HepG2 (cell line): ENCODE measurements around the gene CCL19. TPM values are rescaled to one million over a fixed set of nuclear protein-coding genes. Genes with fewer than 3 reads are reported as not detected.

ENCODE experiments used
- ARHGAP35 ChIP-seq: sonication (generic); formaldehyde crosslinking; IDR thresholded peaks from 2 replicates; pipeline ENCODE4 v1.9.0; 2022; ENCODE audit warnings: mild to moderate bottlenecking, inconsistent platforms, moderate library complexity, missing genetic modification reagents, borderline replicate concordance
- FUBP1 ChIP-seq: sonication (generic); formaldehyde crosslinking; IDR thresholded peaks from 2 replicates; pipeline ENCODE4 v1.5.1; 2020; ENCODE audit warnings: missing genetic modification reagents, mild to moderate bottlenecking, borderline replicate concordance
- HMG20B ChIP-seq: conservative IDR thresholded peaks from 2 replicates; pipeline ENCODE4 v1.6.1; 2016; ENCODE audit warnings: missing genetic modification reagents, missing compliant biosample characterization
- MNT ChIP-seq: fragments of 450-650 bp; IDR thresholded peaks from 2 replicates; pipeline ENCODE4 v1.6.1; 2016
- PITX1 ChIP-seq: sonication (generic); formaldehyde crosslinking; IDR thresholded peaks from 2 replicates; pipeline ENCODE4 v1.5.1; 2020; ENCODE audit warnings: mild to moderate bottlenecking, missing genetic modification reagents
- RBAK ChIP-seq: sonication (generic); formaldehyde crosslinking; IDR thresholded peaks from 2 replicates; pipeline ENCODE4 v1.5.1; 2020; ENCODE audit warnings: mild to moderate bottlenecking, missing genetic modification reagents
- SNAPC5 ChIP-seq: sonication (generic); formaldehyde crosslinking; IDR thresholded peaks from 2 replicates; pipeline ENCODE4 v1.8.1; 2023; ENCODE audit warnings: mild to moderate bottlenecking, missing genetic modification reagents, borderline replicate concordance
- ZBTB43 ChIP-seq: sonication (generic); formaldehyde crosslinking; conservative IDR thresholded peaks from 2 replicates; pipeline ENCODE4 v1.4.0; 2020; ENCODE audit warnings: missing genetic modification reagents
- ZKSCAN8 ChIP-seq: IDR thresholded peaks from 2 replicates; pipeline ENCODE4 v1.6.1; 2016; ENCODE audit warnings: borderline replicate concordance, missing genetic modification reagents, missing compliant biosample characterization
- ZNF3 ChIP-seq: IDR thresholded peaks from 2 replicates; pipeline ENCODE4 v1.7.0; 2017; ENCODE audit warnings: inconsistent platforms
- ZNF446 ChIP-seq: sonication (generic); formaldehyde crosslinking; IDR thresholded peaks from 2 replicates; pipeline ENCODE4 v1.5.0; 2020; ENCODE audit warnings: mild to moderate bottlenecking, missing genetic modification reagents
- ZSCAN9 ChIP-seq: IDR thresholded peaks from 2 replicates; pipeline ENCODE4 v1.6.1; 2016; ENCODE audit warnings: borderline replicate concordance
- polyA plus RNA-seq, 8 experiments: library from polyadenylated mRNA; depleted of rRNA in 3 of 8; stranded (reverse) in 7 of 8; unstranded in 1 of 8; fragments of >200 nt; fragmentation: Illumina TruSeq in 4 of 8; extraction: Trizol in 4 of 8; gene quantifications; 2 replicates each; pipeline versions ENCODE4 v1.2.1 to v1.2.3, GENCODE V29; 2011 to 2016; ENCODE audit warnings: low read depth in 4 of 8, missing spikeins in 1 of 8, mixed read lengths in 1 of 8; ENCODE audit not compliant: insufficient read depth in 1 of 8
- total RNA-seq, 5 experiments: library from RNA; depleted of rRNA; stranded (reverse); fragments of >200 nt; fragmentation: Illumina TruSeq; extraction: Trizol; gene quantifications; 2 replicates each; pipeline ENCODE4 v1.2.3, GENCODE V29; 2016; ENCODE audit warnings: low read depth in 1 of 5
- TF ChIP-seq, protein P1 (sequence below): sonication (generic); formaldehyde crosslinking; IDR thresholded peaks from 2 replicates; pipeline ENCODE4 v1.4.0; 2020; ENCODE audit warnings: low read depth, missing genetic modification reagents
- TF ChIP-seq, protein P2 (sequence below): sonication (generic); formaldehyde crosslinking; IDR thresholded peaks from 2 replicates; pipeline ENCODE4 v1.8.1; 2022; ENCODE audit warnings: low read depth, mild to moderate bottlenecking, missing genetic modification reagents

The CCL19 gene
- total and polyA plus RNA-seq, 2 of the 13 experiments (the other 11 are each of a cell fraction or from before 2014, with no cell fraction given): not detected

- TF ChIP-seq HMG20B (CRISPR knock-in tag) (no peak), PITX1 (CRISPR knock-in tag) (peak; percentile 45; the same call in 1 of the 2 replicates), RBAK (CRISPR knock-in tag) (no peak), ARHGAP35 (CRISPR knock-in tag) (no peak), ZNF446 (CRISPR knock-in tag) (no peak), MNT (no peak), FUBP1 (no peak), ZBTB43 (no peak), ZSCAN9 (no peak), ZNF3 (CRISPR knock-in tag) (no peak), SNAPC5 (CRISPR knock-in tag) (no peak), ZKSCAN8 (CRISPR knock-in tag) (no peak)
- TF ChIP-seq, protein P1, sequence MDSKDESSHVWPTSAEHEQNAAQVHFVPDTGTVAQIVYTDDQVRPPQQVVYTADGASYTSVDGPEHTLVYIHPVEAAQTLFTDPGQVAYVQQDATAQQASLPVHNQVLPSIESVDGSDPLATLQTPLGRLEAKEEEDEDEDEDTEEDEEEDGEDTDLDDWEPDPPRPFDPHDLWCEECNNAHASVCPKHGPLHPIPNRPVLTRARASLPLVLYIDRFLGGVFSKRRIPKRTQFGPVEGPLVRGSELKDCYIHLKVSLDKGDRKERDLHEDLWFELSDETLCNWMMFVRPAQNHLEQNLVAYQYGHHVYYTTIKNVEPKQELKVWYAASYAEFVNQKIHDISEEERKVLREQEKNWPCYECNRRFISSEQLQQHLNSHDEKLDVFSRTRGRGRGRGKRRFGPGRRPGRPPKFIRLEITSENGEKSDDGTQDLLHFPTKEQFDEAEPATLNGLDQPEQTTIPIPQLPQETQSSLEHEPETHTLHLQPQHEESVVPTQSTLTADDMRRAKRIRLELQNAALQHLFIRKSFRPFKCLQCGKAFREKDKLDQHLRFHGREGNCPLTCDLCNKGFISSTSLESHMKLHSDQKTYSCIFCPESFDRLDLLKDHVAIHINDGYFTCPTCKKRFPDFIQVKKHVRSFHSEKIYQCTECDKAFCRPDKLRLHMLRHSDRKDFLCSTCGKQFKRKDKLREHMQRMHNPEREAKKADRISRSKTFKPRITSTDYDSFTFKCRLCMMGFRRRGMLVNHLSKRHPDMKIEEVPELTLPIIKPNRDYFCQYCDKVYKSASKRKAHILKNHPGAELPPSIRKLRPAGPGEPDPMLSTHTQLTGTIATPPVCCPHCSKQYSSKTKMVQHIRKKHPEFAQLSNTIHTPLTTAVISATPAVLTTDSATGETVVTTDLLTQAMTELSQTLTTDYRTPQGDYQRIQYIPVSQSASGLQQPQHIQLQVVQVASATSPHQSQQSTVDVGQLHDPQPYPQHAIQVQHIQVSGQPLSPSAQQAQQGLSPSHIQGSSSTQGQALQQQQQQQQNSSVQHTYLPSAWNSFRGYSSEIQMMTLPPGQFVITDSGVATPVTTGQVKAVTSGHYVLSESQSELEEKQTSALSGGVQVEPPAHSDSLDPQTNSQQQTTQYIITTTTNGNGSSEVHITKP: no peak
- TF ChIP-seq, protein P2, sequence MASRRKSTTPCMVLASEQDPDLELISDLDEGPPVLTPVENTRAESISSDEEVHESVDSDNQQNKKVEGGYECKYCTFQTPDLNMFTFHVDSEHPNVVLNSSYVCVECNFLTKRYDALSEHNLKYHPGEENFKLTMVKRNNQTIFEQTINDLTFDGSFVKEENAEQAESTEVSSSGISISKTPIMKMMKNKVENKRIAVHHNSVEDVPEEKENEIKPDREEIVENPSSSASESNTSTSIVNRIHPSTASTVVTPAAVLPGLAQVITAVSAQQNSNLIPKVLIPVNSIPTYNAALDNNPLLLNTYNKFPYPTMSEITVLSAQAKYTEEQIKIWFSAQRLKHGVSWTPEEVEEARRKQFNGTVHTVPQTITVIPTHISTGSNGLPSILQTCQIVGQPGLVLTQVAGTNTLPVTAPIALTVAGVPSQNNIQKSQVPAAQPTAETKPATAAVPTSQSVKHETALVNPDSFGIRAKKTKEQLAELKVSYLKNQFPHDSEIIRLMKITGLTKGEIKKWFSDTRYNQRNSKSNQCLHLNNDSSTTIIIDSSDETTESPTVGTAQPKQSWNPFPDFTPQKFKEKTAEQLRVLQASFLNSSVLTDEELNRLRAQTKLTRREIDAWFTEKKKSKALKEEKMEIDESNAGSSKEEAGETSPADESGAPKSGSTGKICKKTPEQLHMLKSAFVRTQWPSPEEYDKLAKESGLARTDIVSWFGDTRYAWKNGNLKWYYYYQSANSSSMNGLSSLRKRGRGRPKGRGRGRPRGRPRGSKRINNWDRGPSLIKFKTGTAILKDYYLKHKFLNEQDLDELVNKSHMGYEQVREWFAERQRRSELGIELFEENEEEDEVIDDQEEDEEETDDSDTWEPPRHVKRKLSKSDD (CRISPR knock-in tag): no peak
These were observed 2.6 kb downstream of the CCL19 start (continued) for GRCh38 chr9:34688329-34689115.
